Measurements from ENCODE around the gene MYL6.

GRCh38 chr12:56129942-56130495, 28.1 kb upstream of the MYL6 start:
- TF ChIP-seq POLR2AphosphoS5 (IDR thresholded peaks at IDR 0.05) (no peak), CTCF (IDR thresholded peaks at IDR 0.05 in 8 of 11, conservative IDR thresholded peaks at IDR 0.05 in 3 of 11) (no peak), POLR2A (IDR thresholded peaks at IDR 0.05) (no peak)
